ENCODE measurements around the gene CST11.

Gene CST11

GRCh38 chr20:23488996-23489395, 36.3 kb upstream of the CST11 start:
- no peak for TF ChIP-seq CTCF (IDR thresholded peaks at IDR 0.05; ENCODE audit: low read depth, low read length, missing control alignments)
- in situ Hi-C loops (cut with HindIII; ENCODE audit: low sequenced_read_pairs) = no loop called here
- no peak for DNase-seq (ENCODE audit: low read depth)
- H3K4me3 ChIP-seq (ENCODE audit: low read depth, low read length) = no peak overlapping the region

- TF ChIP-seq CTCF (IDR thresholded peaks at IDR 0.05; ENCODE audit: low read depth, low read length, missing control alignments) = no peak
- in situ Hi-C loops (cut with HindIII; ENCODE audit: low sequenced_read_pairs) = no loop called here
- no peak overlapping the region for H3K4me3 ChIP-seq (ENCODE audit: low read depth, low read length)
- no peak for DNase-seq (ENCODE audit: low read depth)
These were observed 35.8 kb upstream of the CST11 start for GRCh38 chr20:23488470-23488869.

DNA sequence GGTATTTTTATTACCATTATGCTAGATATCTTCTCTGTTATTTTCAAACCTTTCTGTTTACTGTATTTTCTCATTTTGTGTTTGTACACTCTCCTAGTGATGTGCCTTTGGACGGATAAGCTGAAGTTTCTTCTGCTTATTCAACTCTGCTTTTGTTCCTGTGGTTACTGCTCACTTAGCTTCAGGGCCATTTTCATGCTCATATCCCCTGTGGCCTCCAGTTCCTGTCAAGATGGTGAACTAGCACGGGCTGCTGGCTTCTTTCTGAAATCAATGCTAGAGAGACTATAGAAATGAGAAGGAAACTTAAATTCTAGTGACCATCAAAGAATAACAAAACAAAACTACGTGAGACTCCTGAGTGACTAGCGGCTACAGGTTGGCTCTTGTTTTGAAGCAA, 31.4 kb upstream of the CST11 start:
- in situ Hi-C loops (cut with HindIII; ENCODE audit: low sequenced_read_pairs) = no loop called here
- no peak overlapping the region for H3K4me3 ChIP-seq (ENCODE audit: low read depth, low read length)
- DNase-seq (ENCODE audit: low read depth) = no peak
- TF ChIP-seq CTCF (IDR thresholded peaks at IDR 0.05; ENCODE audit: low read depth, low read length, missing control alignments) = no peak

- in situ Hi-C loops (cut with HindIII; ENCODE audit: low sequenced_read_pairs) = no loop called here
- no peak for DNase-seq (ENCODE audit: low read depth)
- no peak overlapping the region for H3K4me3 ChIP-seq (ENCODE audit: low read depth, low read length)
- no peak for TF ChIP-seq CTCF (IDR thresholded peaks at IDR 0.05; ENCODE audit: low read depth, low read length, missing control alignments)
These were observed 29.5 kb upstream of the CST11 start for GRCh38 chr20:23482138-23482537.

- H3K4me3 ChIP-seq (ENCODE audit: low read depth, low read length) = no peak overlapping the region
- no peak for TF ChIP-seq CTCF (IDR thresholded peaks at IDR 0.05; ENCODE audit: low read depth, low read length, missing control alignments)
- DNase-seq (ENCODE audit: low read depth) = no peak
- in situ Hi-C loops (cut with HindIII; ENCODE audit: low sequenced_read_pairs) = no loop called here
These were observed 26.4 kb upstream of the CST11 start for GRCh38 chr20:23479043-23479442.

DNA sequence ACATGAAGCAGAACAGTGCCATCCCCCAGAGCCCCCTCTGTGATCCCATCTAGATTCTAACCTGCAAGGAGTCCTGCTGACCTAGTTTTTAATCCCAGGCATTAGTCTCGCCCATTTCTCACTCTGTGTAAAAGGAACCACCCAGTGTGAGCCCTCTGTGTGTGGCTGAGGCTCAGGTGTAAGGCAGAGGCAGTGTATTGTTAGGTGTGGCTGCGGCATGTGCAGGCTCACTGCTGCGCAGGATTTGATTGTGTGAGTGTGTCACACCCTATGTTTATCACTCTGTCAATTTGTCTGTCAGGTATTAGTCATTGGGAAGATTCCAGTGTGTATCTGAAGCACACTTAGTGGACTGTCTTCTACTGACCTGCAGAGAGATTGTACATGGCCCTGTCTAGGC, 24.5 kb upstream of the CST11 start:
- no peak for TF ChIP-seq CTCF (IDR thresholded peaks at IDR 0.05; ENCODE audit: low read depth, low read length, missing control alignments)
- in situ Hi-C loops (cut with HindIII; ENCODE audit: low sequenced_read_pairs) = no loop called here
- H3K4me3 ChIP-seq (ENCODE audit: low read depth, low read length) = no peak overlapping the region
- DNase-seq (ENCODE audit: low read depth) = no peak

All from astrocyte of the cerebellum (primary cell).